ENCODE results near the gene ANO1. TPM values are rescaled to one million over a fixed set of nuclear protein-coding genes. Genes with fewer than 3 reads are reported as not detected.
"Not testable (repeated sequence)": the region's sequence is repeated elsewhere in the genome, so short reads cannot be mapped to it uniquely, and the experiment has no call there.

The ANO1 gene
- total RNA-seq, 2 donors from 2014 or later = 7.3 to 23.1 TPM

DNA sequence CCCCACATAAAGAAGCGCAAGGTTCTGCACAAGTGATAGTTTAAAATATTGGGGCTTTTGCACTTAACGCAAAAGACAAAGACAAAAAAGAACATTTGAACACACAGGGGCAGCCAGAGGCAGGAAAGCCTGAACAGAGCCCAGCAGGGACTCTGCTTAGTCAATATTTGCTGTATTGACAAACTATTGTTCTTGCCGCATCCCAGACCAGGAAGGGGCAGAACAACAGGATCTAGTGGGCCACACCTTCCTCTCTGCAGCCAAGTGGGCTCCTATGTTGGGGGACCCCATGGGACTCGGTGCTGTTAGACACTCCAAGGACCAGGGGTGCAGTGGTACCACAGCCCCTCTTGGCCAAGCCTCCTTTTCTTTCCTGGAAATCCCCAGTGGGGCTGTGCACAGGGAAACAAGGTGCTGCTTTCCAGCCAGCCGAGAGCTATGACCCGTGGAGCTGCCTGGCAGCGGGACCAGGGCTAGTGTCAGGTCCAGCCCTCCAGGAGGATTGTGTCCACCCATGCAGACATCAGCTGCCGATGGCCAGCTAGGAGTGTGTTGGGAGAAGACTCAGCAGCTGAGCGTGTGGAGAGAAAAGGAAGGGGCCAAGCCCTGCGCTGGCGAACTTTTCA, 43.3 kb upstream of the ANO1 start:
- Histone ChIP-seq H3K4me1 (no peaks in the 10 kb centered on the region), H3K27me3 (no peaks in the 10 kb centered on the region), H3K9me3 (peaks cover 0 to 13% (median 0%) of the 10 kb centered on the region in 3 donors), H3K27ac (no peak overlapping the region), H3K36me3 (replicated peaks in 1 of 2; ENCODE audit: insufficient read depth in 1 of 2, low read depth in 2 of 2) (no peaks in the 10 kb centered on the region), H3K4me3 (no peak overlapping the region)
- no peak for DNase-seq
- 40 to 56% methylated on average over 7 to 11 of the region's 11 CpGs for WGBS, 2 donors
- ATAC-seq = no peak
- TF ChIP-seq, protein P1, sequence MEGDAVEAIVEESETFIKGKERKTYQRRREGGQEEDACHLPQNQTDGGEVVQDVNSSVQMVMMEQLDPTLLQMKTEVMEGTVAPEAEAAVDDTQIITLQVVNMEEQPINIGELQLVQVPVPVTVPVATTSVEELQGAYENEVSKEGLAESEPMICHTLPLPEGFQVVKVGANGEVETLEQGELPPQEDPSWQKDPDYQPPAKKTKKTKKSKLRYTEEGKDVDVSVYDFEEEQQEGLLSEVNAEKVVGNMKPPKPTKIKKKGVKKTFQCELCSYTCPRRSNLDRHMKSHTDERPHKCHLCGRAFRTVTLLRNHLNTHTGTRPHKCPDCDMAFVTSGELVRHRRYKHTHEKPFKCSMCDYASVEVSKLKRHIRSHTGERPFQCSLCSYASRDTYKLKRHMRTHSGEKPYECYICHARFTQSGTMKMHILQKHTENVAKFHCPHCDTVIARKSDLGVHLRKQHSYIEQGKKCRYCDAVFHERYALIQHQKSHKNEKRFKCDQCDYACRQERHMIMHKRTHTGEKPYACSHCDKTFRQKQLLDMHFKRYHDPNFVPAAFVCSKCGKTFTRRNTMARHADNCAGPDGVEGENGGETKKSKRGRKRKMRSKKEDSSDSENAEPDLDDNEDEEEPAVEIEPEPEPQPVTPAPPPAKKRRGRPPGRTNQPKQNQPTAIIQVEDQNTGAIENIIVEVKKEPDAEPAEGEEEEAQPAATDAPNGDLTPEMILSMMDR (IDR thresholded peaks at IDR 0.05) = no peak
- TF ChIP-seq POLR2A (IDR thresholded peaks at IDR 0.05) = no peak
- intact Hi-C loops (cut with DNase I) = no loop called here

DNA sequence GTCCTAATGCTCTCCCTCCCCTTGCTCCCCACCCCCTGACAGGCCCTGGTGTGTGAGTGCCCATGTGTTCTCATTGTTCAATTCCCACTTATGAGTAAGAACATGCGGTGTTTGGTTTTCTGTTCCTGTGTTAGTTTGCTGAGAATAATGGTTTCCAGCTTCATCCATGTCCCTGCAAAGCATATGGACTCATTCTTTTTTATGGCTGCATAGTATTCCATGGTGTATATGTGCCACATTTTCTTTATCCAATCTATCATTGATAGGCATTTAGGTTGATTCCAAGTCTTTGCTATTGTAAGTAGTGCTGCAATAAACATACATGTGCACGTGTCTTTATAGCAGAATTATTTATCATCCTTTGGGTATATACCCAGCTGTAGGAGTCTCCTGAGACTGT, 42.5 kb upstream of the ANO1 start:
- H3K27ac ChIP-seq; intact Hi-C loops (cut with DNase I); H3K4me3 ChIP-seq; H3K4me1 ChIP-seq; ATAC-seq; H3K36me3 ChIP-seq (replicated peaks in 1 of 2; ENCODE audit: insufficient read depth in 1 of 2, low read depth in 2 of 2); DNase-seq; H3K27me3 ChIP-seq: not testable (repeated sequence)
- WGBS, 2 donors = 68 to 82% methylated on average over 2 of the region's 2 CpGs
- peaks cover 0 to 13% (median 0%) of the 10 kb centered on the region in 3 donors for H3K9me3 ChIP-seq

DNA sequence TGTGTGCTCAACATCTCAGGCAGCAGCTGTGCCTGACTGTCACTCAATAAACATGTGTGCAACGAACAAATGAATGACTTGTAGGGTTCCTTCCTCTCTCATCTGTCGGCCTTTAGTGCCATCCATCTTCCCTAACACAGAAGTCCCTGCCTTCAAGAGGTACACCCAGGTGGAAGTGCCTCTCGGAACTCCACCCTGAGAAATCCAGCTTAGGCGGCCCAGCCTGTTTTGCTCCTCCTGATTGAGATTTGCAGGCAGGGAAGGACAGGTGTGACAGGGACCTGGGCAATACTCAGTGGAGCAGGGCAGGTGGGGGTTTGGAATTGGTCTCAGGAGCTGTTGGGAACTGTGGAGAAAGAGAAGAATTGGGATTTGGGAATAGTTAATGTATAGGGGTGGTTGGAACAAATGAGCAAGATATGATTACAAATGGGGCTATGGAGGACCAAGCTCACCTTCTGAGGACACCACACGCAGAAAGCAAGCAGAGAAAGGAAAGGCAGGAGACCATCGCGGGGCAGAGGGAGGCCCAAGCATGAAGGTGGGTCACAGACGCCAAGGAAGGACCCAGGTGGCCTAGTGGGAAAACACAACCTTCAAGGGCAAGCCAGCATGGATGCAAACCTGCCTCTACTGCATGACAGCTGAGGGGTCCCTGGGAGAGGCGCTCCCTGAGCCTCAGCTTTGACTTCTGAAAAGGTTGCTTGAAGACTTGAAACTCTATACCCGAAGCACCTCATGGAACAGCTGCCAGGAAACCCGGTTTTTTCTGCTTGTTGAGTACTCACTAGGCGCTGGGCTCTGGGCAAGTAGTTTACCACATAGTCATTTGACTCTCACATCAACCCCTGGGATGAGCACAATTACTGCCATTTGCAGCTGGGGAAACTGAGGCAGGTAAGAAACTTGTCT, 40.9 kb upstream of the ANO1 start:
- intact Hi-C loops (cut with DNase I) = no loop called here
- WGBS, 2 donors = 68 to 77% methylated on average over 12 of the region's 12 CpGs
- ATAC-seq = no peak
- Histone ChIP-seq H3K4me3 (no peak overlapping the region), H3K27me3 (no peaks in the 10 kb centered on the region), H3K27ac (no peak overlapping the region), H3K9me3 (peaks cover 0 to 13% (median 0%) of the 10 kb centered on the region in 3 donors), H3K4me1 (no peaks in the 10 kb centered on the region), H3K36me3 (replicated peaks in 1 of 2; ENCODE audit: insufficient read depth in 1 of 2, low read depth in 2 of 2) (no peaks in the 10 kb centered on the region)
- no peak for DNase-seq
- no peak for TF ChIP-seq POLR2A (IDR thresholded peaks at IDR 0.05)
- TF ChIP-seq, protein P1 (IDR thresholded peaks at IDR 0.05) = no peak

- no peak for ATAC-seq
- H3K27me3 ChIP-seq = no peaks in the 10 kb centered on the region
- 68 to 69% methylated on average over 9 of the region's 9 CpGs for WGBS, 2 donors
- no peak for DNase-seq
- H3K36me3 ChIP-seq (replicated peaks in 1 of 2; ENCODE audit: insufficient read depth in 1 of 2, low read depth in 2 of 2) = no peaks in the 10 kb centered on the region
- peaks cover 0 to 22% (median 0%) of the 10 kb centered on the region in 3 donors for H3K9me3 ChIP-seq
- intact Hi-C loops (cut with DNase I) = no loop called here
- no peak for TF ChIP-seq POLR2A (IDR thresholded peaks at IDR 0.05)
- TF ChIP-seq, protein P1 (IDR thresholded peaks at IDR 0.05) = no peak
- H3K4me3 ChIP-seq = no peak overlapping the region
- H3K27ac ChIP-seq = no peak overlapping the region
- no peaks in the 10 kb centered on the region for H3K4me1 ChIP-seq
Observed at GRCh38 chr11:70038034-70038834, 39.9 kb upstream of the ANO1 start.

DNA sequence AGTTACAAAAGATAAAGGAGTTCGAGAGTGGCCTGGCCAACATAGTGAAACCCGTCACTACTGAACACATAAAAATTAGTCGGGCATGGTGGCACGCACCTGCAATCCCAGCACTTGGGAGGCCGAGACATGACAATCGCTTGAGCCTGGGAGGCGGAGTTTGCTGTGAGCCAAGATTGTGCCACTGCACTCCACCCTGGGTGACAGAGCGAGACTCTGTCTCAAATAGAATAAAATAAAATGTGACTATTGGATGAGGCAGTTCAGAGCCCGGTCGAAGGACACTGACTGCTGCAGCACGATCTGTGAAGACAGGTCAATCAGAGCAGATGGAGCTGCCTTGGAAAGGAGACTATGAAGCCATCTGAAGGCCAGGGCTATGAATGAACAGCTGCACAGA, 37.7 kb upstream of the ANO1 start:
- H3K4me3 ChIP-seq = no peak overlapping the region
- WGBS, 2 donors = 79 to 86% methylated on average over 11 of the region's 11 CpGs
- H3K9me3 ChIP-seq = peaks cover 0 to 25% (median 0%) of the 10 kb centered on the region in 3 donors
- TF ChIP-seq, protein P1 (IDR thresholded peaks at IDR 0.05) = no peak
- TF ChIP-seq POLR2A (IDR thresholded peaks at IDR 0.05) = no peak
- H3K36me3 ChIP-seq (replicated peaks in 1 of 2; ENCODE audit: insufficient read depth in 1 of 2, low read depth in 2 of 2) = no peaks in the 10 kb centered on the region
- ATAC-seq (no peak), DNase-seq (no peak)
- H3K27ac ChIP-seq = no peak overlapping the region
- intact Hi-C loops (cut with DNase I) = no loop called here
- H3K4me1 ChIP-seq = no peaks in the 10 kb centered on the region
- H3K27me3 ChIP-seq = no peaks in the 10 kb centered on the region
